ENCODE measurements around the gene COL13A1.

Gene COL13A1

DNA sequence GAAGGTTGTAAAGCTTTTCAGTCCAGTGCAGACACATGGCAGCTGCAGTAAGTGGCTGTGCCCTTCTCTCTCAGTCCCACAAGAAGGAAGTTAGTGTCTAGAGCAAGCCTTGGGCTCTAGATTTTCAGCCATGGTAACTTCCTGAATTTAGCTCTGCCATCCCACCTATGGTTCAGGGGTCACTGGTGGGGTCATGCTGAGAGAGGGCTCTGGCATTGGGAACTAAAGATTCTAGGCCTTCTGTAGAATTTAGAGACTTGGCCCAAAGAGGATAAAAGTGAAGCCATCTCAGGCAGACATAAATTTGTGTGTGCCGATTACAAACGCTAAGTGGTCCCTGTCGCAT, 113.5 kb downstream of the COL13A1 start:
- H3K36me3 ChIP-seq (ENCODE audit: control insufficient read depth, insufficient read depth, low read length): no peaks in the 10 kb centered on the region
- H3K27me3 ChIP-seq (replicated peaks; ENCODE audit: control insufficient read depth, insufficient read depth, low read length): peaks cover 12% of the 10 kb centered on the region
- no peak for TF ChIP-seq CTCF (IDR thresholded peaks at IDR 0.05; ENCODE audit: insufficient read depth, low read length, poor library complexity, severe bottlenecking)
- no peak for DNase-seq (ENCODE audit: extremely low read depth, insufficient read length)
- H3K4me3 ChIP-seq (replicated peaks; ENCODE audit: low read depth, low read length): no peak overlapping the region

- no peak overlapping the region for H3K4me3 ChIP-seq (replicated peaks; ENCODE audit: low read depth, low read length)
- H3K36me3 ChIP-seq (ENCODE audit: control insufficient read depth, insufficient read depth, low read length): no peaks in the 10 kb centered on the region
- peaks cover 10% of the 10 kb centered on the region for H3K27me3 ChIP-seq (replicated peaks; ENCODE audit: control insufficient read depth, insufficient read depth, low read length)
- no peak for DNase-seq (ENCODE audit: extremely low read depth, insufficient read length)
- TF ChIP-seq CTCF (IDR thresholded peaks at IDR 0.05; ENCODE audit: insufficient read depth, low read length, poor library complexity, severe bottlenecking): no peak
These were observed 114.4 kb downstream of the COL13A1 start for GRCh38 chr10:69916118-69916517.

DNA sequence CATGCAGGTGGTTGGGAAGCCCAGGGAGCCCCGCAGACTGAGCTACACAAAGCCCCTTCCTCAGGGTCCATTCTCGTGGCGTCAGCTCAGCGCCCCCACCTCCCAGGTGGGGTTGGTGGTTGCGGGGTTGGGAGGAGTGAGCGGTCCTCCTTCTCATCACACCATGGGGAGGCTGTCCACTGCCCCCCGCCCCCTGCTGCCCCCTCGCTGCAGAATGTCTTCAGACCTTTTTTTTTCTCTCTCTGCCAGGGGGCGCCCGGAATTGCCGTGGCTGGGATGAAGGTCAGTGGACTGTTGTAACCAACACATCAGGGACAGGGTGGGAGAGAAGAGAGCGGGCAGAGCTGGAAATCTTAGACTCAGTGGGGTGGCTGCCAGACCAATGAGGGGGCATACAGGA, 116.3 kb downstream of the COL13A1 start:
- Histone ChIP-seq H3K36me3 (ENCODE audit: control insufficient read depth, insufficient read depth, low read length) (no peaks in the 10 kb centered on the region), H3K27me3 (replicated peaks; ENCODE audit: control insufficient read depth, insufficient read depth, low read length) (peaks cover 4% of the 10 kb centered on the region), H3K4me3 (replicated peaks; ENCODE audit: low read depth, low read length) (no peak overlapping the region)
- no peak for TF ChIP-seq CTCF (IDR thresholded peaks at IDR 0.05; ENCODE audit: insufficient read depth, low read length, poor library complexity, severe bottlenecking)
- no peak for DNase-seq (ENCODE audit: extremely low read depth, insufficient read length)

- Histone ChIP-seq H3K4me3 (replicated peaks; ENCODE audit: low read depth, low read length) (no peak overlapping the region), H3K27me3 (replicated peaks; ENCODE audit: control insufficient read depth, insufficient read depth, low read length) (peaks cover 6% of the 10 kb centered on the region), H3K36me3 (ENCODE audit: control insufficient read depth, insufficient read depth, low read length) (no peaks in the 10 kb centered on the region)
- no peak for DNase-seq (ENCODE audit: extremely low read depth, insufficient read length)
- TF ChIP-seq CTCF (IDR thresholded peaks at IDR 0.05; ENCODE audit: insufficient read depth, low read length, poor library complexity, severe bottlenecking): no peak
These were observed 117.5 kb downstream of the COL13A1 start for GRCh38 chr10:69919250-69919649.

DNA sequence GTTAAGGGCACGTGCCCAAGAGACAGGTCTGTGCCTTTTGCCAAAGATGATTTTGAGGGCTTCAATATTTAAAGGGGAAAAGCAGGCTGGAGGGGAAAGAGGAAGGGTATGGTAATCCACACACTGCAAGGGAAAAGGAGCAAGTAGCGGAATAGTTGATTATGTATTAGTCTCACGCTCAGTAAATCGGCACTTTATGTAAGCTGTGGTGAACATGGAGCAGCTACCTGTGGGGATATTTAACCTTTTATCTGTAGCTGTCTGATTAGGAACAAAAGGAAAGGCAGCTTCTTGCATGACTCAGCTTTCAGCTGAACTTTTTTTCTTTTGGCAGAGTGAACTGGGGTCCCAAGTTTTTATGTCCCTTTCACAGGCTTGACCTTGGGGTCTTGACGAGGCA, 123.4 kb downstream of the COL13A1 start:
- no peak for TF ChIP-seq CTCF (IDR thresholded peaks at IDR 0.05; ENCODE audit: insufficient read depth, low read length, poor library complexity, severe bottlenecking)
- no peaks in the 10 kb centered on the region for H3K36me3 ChIP-seq (ENCODE audit: control insufficient read depth, insufficient read depth, low read length)
- H3K4me3 ChIP-seq (replicated peaks; ENCODE audit: low read depth, low read length): no peak overlapping the region
- no peak for DNase-seq (ENCODE audit: extremely low read depth, insufficient read length)
- H3K27me3 ChIP-seq (replicated peaks; ENCODE audit: control insufficient read depth, insufficient read depth, low read length): peaks cover 6% of the 10 kb centered on the region

- peaks cover 6% of the 10 kb centered on the region for H3K27me3 ChIP-seq (replicated peaks; ENCODE audit: control insufficient read depth, insufficient read depth, low read length)
- no peak for DNase-seq (ENCODE audit: extremely low read depth, insufficient read length)
- no peak overlapping the region for H3K4me3 ChIP-seq (replicated peaks; ENCODE audit: low read depth, low read length)
- TF ChIP-seq CTCF (IDR thresholded peaks at IDR 0.05; ENCODE audit: insufficient read depth, low read length, poor library complexity, severe bottlenecking): no peak
- H3K36me3 ChIP-seq (ENCODE audit: control insufficient read depth, insufficient read depth, low read length): no peaks in the 10 kb centered on the region
These were observed 126.6 kb downstream of the COL13A1 start for GRCh38 chr10:69928339-69928738.
